Chondrocyte (in vitro differentiated cells): ENCODE results near the gene WASF3. TPM values are rescaled to one million over a fixed set of nuclear protein-coding genes. Genes with fewer than 3 reads are reported as not detected.

Experiments
- DNase-seq: peaks from one replicate; pipeline ENCODE4 v3.0.0; 2021; ENCODE audit warnings: mixed read lengths, low spot score
- H3K27ac Mint-ChIP-seq: one replicate; pipeline ENCODE4 v1.8.0; 2021; ENCODE audit warnings: mild to moderate bottlenecking, moderate library complexity, mixed read lengths; ENCODE audit not compliant: unreplicated experiment
- H3K27me3 Mint-ChIP-seq: 2 replicates; pipeline ENCODE4 v1.8.0; 2021; ENCODE audit warnings: low read depth, mixed read lengths
- H3K36me3 Mint-ChIP-seq: 2 replicates; pipeline ENCODE4 v1.8.0; 2021; ENCODE audit warnings: low read depth, mixed read lengths
- H3K4me1 Mint-ChIP-seq: 2 replicates; pipeline ENCODE4 v1.8.0; 2021; ENCODE audit warnings: low read depth, mild to moderate bottlenecking, mixed read lengths
- H3K4me3 Mint-ChIP-seq: one replicate; pipeline ENCODE4 v1.8.0; 2021; ENCODE audit warnings: mild to moderate bottlenecking, moderate library complexity, mixed read lengths; ENCODE audit not compliant: unreplicated experiment
- H3K9me3 Mint-ChIP-seq: 2 replicates; pipeline ENCODE4 v1.8.0; 2021; ENCODE audit warnings: low read depth, mixed read lengths
- CTCF ChIP-seq: fragments of 200-600 bp; sonication (generic); IDR thresholded peaks from 2 replicates; pipeline ENCODE4 v1.5.0; 2021; ENCODE audit warnings: antibody characterized with exemption, mild to moderate bottlenecking, moderate library complexity
- total RNA-seq: library from RNA; stranded (reverse); gene quantifications from 3 replicates; pipeline ENCODE4 v1.2.1, GENCODE V29; 2021

Gene WASF3
- total RNA-seq, 1 donor from 2014 or later = 23.6 TPM

GRCh38 chr13:26660766-26661165 lies 103.3 kb downstream of the WASF3 start:
- H3K36me3 Mint-ChIP-seq = no peaks in the 10 kb centered on the region
- no peaks in the 10 kb centered on the region for H3K9me3 Mint-ChIP-seq
- H3K27ac Mint-ChIP-seq = no peak overlapping the region
- peaks cover 8% of the 10 kb centered on the region for H3K4me1 Mint-ChIP-seq
- H3K4me3 Mint-ChIP-seq = no peak overlapping the region
- DNase-seq = no peak
- no peaks in the 10 kb centered on the region for H3K27me3 Mint-ChIP-seq
- TF ChIP-seq CTCF = no peak

DNA sequence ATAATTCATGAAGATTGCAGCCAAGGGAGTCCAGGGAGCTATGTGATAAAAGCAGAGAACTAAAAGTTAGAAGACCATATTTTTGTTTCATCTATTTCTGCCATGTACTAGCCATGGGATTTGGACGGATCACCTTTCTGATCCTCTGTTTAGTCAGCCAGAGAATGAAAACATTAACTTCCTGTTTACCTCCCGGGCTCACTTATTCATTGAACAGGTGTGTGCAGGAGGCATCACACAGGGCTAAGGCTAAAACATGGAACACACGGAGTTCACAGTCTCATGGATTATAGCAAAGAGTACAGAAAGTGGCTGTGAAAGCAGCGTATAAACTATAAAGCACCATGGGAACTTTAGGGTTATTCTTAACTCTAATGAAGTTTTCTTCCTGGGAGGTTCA lies 106.3 kb downstream of the WASF3 start:
- H3K27ac Mint-ChIP-seq = no peak overlapping the region
- peaks cover 4% of the 10 kb centered on the region for H3K36me3 Mint-ChIP-seq
- no peak overlapping the region for H3K4me3 Mint-ChIP-seq
- H3K9me3 Mint-ChIP-seq = no peaks in the 10 kb centered on the region
- no peak for DNase-seq
- peaks cover 15% of the 10 kb centered on the region for H3K4me1 Mint-ChIP-seq
- TF ChIP-seq CTCF = no peak
- no peaks in the 10 kb centered on the region for H3K27me3 Mint-ChIP-seq

- Mint-ChIP-seq H3K9me3 (no peaks in the 10 kb centered on the region), H3K4me3 (no peak overlapping the region), H3K27me3 (no peaks in the 10 kb centered on the region), H3K27ac (no peak overlapping the region), H3K36me3 (peaks cover 4% of the 10 kb centered on the region), H3K4me1 (peaks cover 15% of the 10 kb centered on the region)
- DNase-seq = no peak
- TF ChIP-seq CTCF = no peak
Observed at GRCh38 chr13:26664286-26664685, 106.8 kb downstream of the WASF3 start.

DNA sequence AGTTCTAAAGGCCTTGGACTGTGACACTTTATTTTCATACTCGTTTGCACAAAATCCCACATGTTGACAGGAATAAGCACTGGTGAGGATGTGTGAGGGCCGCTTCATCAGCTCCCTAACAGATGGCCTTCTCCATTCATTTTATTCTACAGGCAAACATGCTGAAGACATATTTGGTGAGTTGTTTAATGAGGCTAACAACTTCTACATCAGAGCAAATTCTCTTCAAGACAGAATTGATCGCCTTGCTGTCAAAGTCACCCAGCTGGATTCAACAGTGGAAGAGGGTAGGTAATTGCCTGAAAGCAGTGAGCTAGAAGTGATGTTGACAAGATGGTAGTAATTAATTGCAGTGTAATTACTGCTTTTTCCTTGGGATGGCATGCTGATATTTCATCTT lies 107.4 kb downstream of the WASF3 start:
- Mint-ChIP-seq H3K4me3 (no peak overlapping the region), H3K9me3 (no peaks in the 10 kb centered on the region), H3K4me1 (peaks cover 15% of the 10 kb centered on the region), H3K36me3 (peaks cover 4% of the 10 kb centered on the region), H3K27me3 (no peaks in the 10 kb centered on the region), H3K27ac (no peak overlapping the region)
- no peak for DNase-seq
- no peak for TF ChIP-seq CTCF

DNA sequence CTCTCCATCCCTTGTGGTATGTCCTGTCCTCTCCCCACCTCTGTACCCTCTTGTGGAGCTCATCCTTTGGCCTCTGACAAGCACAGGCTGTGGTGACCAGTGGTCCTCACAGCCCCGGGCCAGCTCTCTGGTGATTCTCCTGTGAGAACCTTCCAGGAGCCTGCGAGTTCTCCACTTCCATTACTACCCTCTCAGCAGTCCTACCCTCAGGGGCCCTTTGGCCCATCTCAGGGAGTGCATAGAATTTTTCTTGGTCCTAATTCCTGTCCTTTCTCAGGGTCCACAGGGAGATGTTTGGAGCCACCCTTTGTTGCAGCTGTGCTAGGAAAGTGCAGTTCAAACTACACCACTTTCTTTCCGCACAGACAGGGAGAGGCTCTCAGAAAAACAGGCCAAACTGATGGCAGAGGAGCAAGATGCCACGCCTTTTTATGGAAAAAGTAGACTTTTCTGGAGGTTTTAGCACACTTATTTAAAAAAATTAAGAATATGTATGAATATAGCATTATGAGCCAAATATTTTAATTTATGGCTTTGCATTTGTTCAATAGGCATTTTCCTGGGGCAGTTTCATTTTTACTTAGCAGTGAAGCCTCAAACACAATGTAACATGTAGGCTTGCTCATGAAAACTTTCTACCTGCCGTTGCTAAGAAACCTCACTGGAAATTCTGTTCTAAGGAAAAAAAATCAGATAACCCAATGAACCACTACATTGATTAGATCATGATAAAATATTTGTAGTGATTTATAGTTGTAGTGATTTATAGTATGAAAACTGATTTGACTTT lies 111.1 kb downstream of the WASF3 start:
- H3K36me3 Mint-ChIP-seq = peaks cover 8% of the 10 kb centered on the region
- no peak overlapping the region for H3K27ac Mint-ChIP-seq
- no peak overlapping the region for H3K4me3 Mint-ChIP-seq
- no peak for DNase-seq
- H3K4me1 Mint-ChIP-seq = peaks cover 14% of the 10 kb centered on the region
- no peak for TF ChIP-seq CTCF
- H3K9me3 Mint-ChIP-seq = no peaks in the 10 kb centered on the region
- no peaks in the 10 kb centered on the region for H3K27me3 Mint-ChIP-seq
